Sigmoid colon (tissue), 7 donors: Measurements from ENCODE around the gene NQO2. TPM values are rescaled to one million over a fixed set of nuclear protein-coding genes. Genes with fewer than 3 reads are reported as not detected.
"Not testable (repeated sequence)": the region's sequence is repeated elsewhere in the genome, so short reads cannot be mapped to it uniquely, and the experiment has no call there.

ENCODE experiments used
- DNase-seq: peaks from one replicate; pipeline ENCODE4 v3.0.0-alpha.2; 2019
- H3K27ac ChIP-seq, 4 donors: fragments of 200-600 bp; sonication (generic); one replicate each; pipeline ENCODE4 v1.5.1; 2016 to 2019; ENCODE audit warnings: mild to moderate bottlenecking in 1 of 4
- H3K27me3 ChIP-seq, 3 donors: fragments of 200-600 bp; sonication (generic); one replicate each; pipeline ENCODE4 v1.5.1; 2019; ENCODE audit warnings: mild to moderate bottlenecking in 1 of 3
- H3K36me3 ChIP-seq, 4 donors: fragments of 200-600 bp; sonication (generic); one replicate each; pipeline ENCODE4 v1.5.1; 2016 to 2019
- H3K4me1 ChIP-seq, 4 donors: fragments of 200-600 bp; sonication (generic); one replicate each; pipeline ENCODE4 v1.5.1; 2017 to 2019
- H3K4me3 ChIP-seq, 4 donors: fragments of 200-600 bp; sonication (generic); one replicate each; pipeline ENCODE4 v1.5.1; 2017 to 2019; ENCODE audit warnings: mild to moderate bottlenecking in 2 of 4, moderate library complexity in 1 of 4
- H3K9me3 ChIP-seq, 4 donors: fragments of 200-600 bp in 3 of 4; sonication (generic) in 3 of 4; one replicate each; pipeline versions ENCODE4 v1.5.1 to v1.6.1; 2013 to 2019
- EP300 ChIP-seq, 4 donors: sonication (generic); formaldehyde crosslinking; IDR thresholded peaks; one replicate each; pipeline ENCODE4 v1.6.1; 2017; ENCODE audit warnings: antibody characterized with exemption in 4 of 4
- POLR2A ChIP-seq, 2 donors: fragments of 450-650 bp; IDR thresholded peaks; one replicate each; pipeline ENCODE4 v1.6.1; 2016; ENCODE audit warnings: antibody characterized with exemption in 2 of 2, mild to moderate bottlenecking in 2 of 2, moderate library complexity in 2 of 2
- POLR2AphosphoS5 ChIP-seq, 4 donors: sonication (generic); formaldehyde crosslinking; IDR thresholded peaks; one replicate each; pipeline ENCODE4 v1.6.1; 2017; ENCODE audit warnings: antibody characterized with exemption in 4 of 4
- WGBS, 2 donors: extraction: QIAGEN DNeasy Blood & Tissue Kit; methylation state at CpG; one replicate each; pipeline ENCODE4 v1.1.7; 2013; 5-methylcytosine and 5-hydroxymethylcytosine counted together
- intact Hi-C: fragments of 100-400 bp; cut with DNase I; formaldehyde crosslinking; loops from one replicate; pipeline ENCODE4 v1.15.1; 2023
- polyA plus RNA-seq, 3 donors: library from polyadenylated mRNA; stranded (reverse); fragments of 200-250 nt; gene quantifications; one replicate each; pipeline ENCODE4 v1.2.3, GENCODE V29; 2013
- total RNA-seq, 4 donors: library from RNA; depleted of rRNA; stranded (reverse); fragments of >200 nt; gene quantifications; one replicate each; pipeline ENCODE4 v1.1.0, GENCODE V29; 2016
- TF ChIP-seq, protein P1 (sequence below), 4 experiments: fragments of 450-650 bp in 3 of 4; fragments of 200-600 bp in 1 of 4; IDR thresholded peaks; one replicate each; pipeline ENCODE4 v1.5.1; 2016 to 2019; ENCODE audit warnings: antibody characterized with exemption in 4 of 4, mild to moderate bottlenecking in 3 of 4, moderate library complexity in 2 of 4
- donor health status: healthy with polysubstance abuse.
- donor health status: Bipolar disorder and iron deficiency.
- donor health status: healthy.

The NQO2 gene
- total and polyA plus RNA-seq, 7 donors = 12.5 to 33.2 (median 16.1) TPM

DNA sequence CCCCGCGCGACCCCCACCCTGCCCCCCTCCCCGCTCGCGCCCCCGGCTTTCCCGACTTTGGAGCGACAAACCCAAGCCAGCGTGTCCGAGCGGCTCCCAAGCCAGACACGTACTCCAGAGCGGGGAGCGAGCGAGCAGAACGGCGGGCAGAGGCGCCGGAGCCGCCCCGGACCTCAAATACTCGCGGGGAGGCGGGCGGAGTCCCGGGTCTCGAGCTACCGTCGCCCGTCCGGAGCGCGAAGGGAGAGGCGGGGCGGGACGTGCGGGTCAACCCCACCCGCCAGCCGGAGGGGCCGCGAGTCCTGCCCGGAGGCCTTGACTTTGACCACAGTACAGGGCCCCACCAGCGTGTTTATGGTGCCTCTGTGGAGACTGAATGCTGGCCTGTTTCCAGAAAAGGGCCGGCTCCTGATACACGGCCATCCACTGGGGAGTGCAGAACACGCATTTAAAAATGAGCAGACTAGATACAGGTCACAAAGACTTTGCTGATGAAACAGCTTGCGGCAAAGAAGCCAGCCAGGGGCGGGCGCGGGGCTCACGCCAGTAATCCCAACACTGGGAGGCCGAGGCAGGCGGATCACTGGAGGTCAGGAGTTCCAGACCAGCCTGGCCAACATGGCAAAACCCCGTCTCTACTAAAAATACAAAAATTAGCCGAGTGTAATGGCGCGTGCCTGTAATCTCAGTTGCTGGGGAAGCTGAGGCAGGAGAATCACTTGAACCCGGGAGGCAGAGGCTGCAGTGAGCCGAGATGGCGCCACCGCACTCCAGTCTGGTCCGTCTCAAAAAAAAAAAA lies 28.1 kb upstream of the NQO2 start, which contains the start of gene SERPINB6:
Gene SERPINB6 (minus strand): TSS at position 148 of the 799 bp plus-strand sequence. CDS start 12,235 bp downstream, outside the sequence.
- Histone ChIP-seq H3K27me3 (no peaks in the 10 kb centered on the region), H3K4me3 (peak within 1 kb of the TSS; percentile 68 to 88 (median 84)), H3K27ac (peak within 1 kb of the TSS; percentile 98 to 99 (median 98)), H3K4me1 (peaks cover 0 to 39% (median 17%) of the 10 kb centered on the region in 4 donors), H3K36me3 (no peaks in the 10 kb centered on the region), H3K9me3 (no peaks in the 10 kb centered on the region)
- intact Hi-C loops = loop anchor here (1.0 to 2.0 kb wide), 2 partner anchors 18 to 19 kb away; no protein-coding TSS in a partner anchor
- 2 to 3% methylated on average over 63 of the region's 63 CpGs for WGBS, 2 donors
- DNase-seq = peak; percentile 95
- TF ChIP-seq POLR2A (IDR thresholded peaks at IDR 0.05) (peak in 1 of 2 donors; percentile 39), POLR2AphosphoS5 (IDR thresholded peaks at IDR 0.05) (peak; percentile 34 to 72 (median 62)), EP300 (IDR thresholded peaks at IDR 0.05) (no peak)

DNA sequence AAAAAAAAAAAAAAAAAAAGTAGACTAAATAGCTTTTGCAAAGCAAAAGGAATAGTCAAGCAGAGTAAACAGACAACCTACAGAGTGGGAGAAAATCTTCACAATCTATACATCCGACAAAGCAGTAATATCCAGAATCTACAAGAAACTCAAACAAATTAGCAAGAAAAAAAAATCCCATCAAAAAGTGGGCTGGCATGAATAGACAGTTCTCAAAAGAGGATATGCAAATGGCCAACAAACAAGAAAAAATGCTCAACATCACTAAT lies 27.5 kb upstream of the NQO2 start:
- not testable (repeated sequence) for DNase-seq, H3K9me3 ChIP-seq, H3K36me3 ChIP-seq, H3K27me3 ChIP-seq
- Histone ChIP-seq H3K4me1 (peaks cover 0 to 41% (median 19%) of the 10 kb centered on the region in 4 donors), H3K4me3 (peak overlapping the region; percentile 68 to 88 (median 84)), H3K27ac (peak overlapping the region; percentile 98 to 99 (median 98))
- intact Hi-C loops = loop anchor here (1.0 kb wide), 1 partner anchor 17 kb away; no protein-coding TSS in a partner anchor
- 22 to 43% methylated on average over 1 of the region's 1 CpG for WGBS, 2 donors

DNA sequence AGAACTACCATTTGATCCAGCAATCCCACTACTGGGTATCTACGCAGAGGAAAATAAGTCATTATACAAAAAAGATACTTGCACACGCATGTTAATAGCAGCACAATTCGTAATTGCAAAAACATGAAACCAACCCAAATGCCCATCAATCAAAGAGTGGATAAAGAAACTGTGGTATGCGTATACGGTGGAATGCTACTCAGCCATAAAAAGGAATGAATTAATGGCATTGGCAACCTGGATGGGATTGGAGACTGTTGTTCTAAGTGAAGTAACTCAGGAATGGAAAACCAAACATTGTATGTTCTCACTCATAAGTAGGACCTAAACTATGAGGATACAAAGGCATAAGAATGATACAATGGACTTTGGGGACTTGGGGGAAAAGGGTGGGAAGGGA lies 27.0 kb upstream of the NQO2 start:
- intact Hi-C loops = loop anchor here (1.0 kb wide), 1 partner anchor 17 kb away; no protein-coding TSS in a partner anchor
- not testable (repeated sequence) for H3K36me3 ChIP-seq, H3K4me3 ChIP-seq, H3K9me3 ChIP-seq, DNase-seq, H3K27me3 ChIP-seq
- 96 to 98% methylated on average over 5 of the region's 5 CpGs for WGBS, 2 donors
- Histone ChIP-seq H3K27ac (peak overlapping the region in 3 of 4 donors; percentile 98 to 99 (median 98)), H3K4me1 (peaks cover 0 to 39% (median 22%) of the 10 kb centered on the region in 4 donors)

DNA sequence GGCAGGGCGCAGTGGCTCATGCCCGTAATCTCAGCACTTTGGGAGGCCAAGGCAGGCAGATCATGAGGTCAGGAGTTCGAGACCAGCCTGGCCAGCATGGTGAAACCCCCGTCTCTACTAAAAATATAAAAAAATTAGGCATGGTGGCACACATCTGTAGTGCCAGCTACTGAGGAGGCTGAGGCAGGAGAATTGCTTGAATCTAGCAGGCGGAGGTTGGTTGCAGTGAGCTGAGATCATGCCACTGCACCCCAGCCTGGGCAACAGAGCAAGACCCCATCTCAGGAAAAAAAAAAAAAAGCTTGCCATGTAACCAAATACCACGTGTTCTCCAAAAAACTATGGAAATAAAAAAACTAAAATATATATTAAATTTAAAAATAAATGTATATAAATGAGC lies 26.5 kb upstream of the NQO2 start:
- H3K36me3 ChIP-seq, H3K27me3 ChIP-seq, H3K9me3 ChIP-seq, DNase-seq, intact Hi-C loops, H3K4me3 ChIP-seq: not testable (repeated sequence)
- Histone ChIP-seq H3K4me1 (peaks cover 0 to 39% (median 23%) of the 10 kb centered on the region in 4 donors), H3K27ac (peak overlapping the region in 2 of 4 donors; percentile 98 to 99)
- 96 to 97% methylated on average over 6 of the region's 6 CpGs for WGBS, 2 donors

DNA sequence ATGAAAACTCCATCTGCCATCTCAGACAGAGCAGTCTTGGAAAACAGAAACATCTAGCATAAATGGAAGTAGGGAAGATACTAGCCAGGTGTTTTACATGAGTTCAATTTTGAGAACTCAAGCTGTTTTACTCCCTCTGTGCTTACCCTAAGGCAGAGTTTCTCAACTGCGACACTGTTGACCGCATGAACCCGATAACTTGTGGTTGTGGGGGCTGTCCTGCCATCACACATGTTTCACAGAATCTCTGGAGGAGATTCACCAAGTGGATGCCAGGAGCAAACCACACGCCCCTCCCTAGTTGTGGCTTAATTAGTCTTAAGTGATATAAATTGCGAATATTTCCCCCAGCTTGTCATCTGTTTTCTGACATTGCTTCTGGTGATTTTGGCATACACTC lies 26.0 kb upstream of the NQO2 start:
- Histone ChIP-seq H3K27me3 (no peaks in the 10 kb centered on the region), H3K4me1 (peaks cover 0 to 38% (median 23%) of the 10 kb centered on the region in 4 donors), H3K27ac (no peak overlapping the region), H3K9me3 (no peaks in the 10 kb centered on the region), H3K4me3 (no peak overlapping the region), H3K36me3 (no peaks in the 10 kb centered on the region)
- no peak for TF ChIP-seq POLR2AphosphoS5 (IDR thresholded peaks at IDR 0.05)
- TF ChIP-seq, protein P1, sequence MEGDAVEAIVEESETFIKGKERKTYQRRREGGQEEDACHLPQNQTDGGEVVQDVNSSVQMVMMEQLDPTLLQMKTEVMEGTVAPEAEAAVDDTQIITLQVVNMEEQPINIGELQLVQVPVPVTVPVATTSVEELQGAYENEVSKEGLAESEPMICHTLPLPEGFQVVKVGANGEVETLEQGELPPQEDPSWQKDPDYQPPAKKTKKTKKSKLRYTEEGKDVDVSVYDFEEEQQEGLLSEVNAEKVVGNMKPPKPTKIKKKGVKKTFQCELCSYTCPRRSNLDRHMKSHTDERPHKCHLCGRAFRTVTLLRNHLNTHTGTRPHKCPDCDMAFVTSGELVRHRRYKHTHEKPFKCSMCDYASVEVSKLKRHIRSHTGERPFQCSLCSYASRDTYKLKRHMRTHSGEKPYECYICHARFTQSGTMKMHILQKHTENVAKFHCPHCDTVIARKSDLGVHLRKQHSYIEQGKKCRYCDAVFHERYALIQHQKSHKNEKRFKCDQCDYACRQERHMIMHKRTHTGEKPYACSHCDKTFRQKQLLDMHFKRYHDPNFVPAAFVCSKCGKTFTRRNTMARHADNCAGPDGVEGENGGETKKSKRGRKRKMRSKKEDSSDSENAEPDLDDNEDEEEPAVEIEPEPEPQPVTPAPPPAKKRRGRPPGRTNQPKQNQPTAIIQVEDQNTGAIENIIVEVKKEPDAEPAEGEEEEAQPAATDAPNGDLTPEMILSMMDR (IDR thresholded peaks at IDR 0.05) = no peak
- TF ChIP-seq EP300 (IDR thresholded peaks at IDR 0.05) = no peak
- no peak for TF ChIP-seq POLR2A (IDR thresholded peaks at IDR 0.05)
- intact Hi-C loops = no loop called here
- DNase-seq = no peak
- 77 to 84% methylated on average over 5 of the region's 5 CpGs for WGBS, 2 donors

DNA sequence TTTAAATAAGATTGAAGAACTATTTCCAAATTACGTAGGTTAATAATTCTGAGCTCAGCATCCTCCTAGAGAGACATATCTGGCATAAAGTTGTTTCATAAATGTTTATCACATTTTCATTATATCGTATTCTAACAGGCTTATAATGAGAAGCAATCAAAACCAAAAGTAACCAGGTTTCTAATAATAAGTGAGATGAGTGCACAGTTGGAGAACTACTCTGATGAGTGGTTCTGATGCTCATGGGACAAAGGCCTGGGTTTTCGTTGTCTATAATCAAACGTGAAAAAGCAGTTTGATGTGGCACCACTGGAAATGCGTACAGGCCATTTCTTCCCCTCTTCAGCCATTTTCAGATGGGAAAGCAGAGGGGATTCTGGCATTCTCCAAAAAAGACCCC lies 23.6 kb upstream of the NQO2 start:
- Histone ChIP-seq H3K36me3 (no peaks in the 10 kb centered on the region), H3K27ac (peak overlapping the region in 1 of 4 donors; percentile 9), H3K4me1 (peaks cover 0 to 22% (median 13%) of the 10 kb centered on the region in 4 donors), H3K4me3 (no peak overlapping the region), H3K9me3 (no peaks in the 10 kb centered on the region), H3K27me3 (no peaks in the 10 kb centered on the region)
- WGBS, 2 donors = 86 to 90% methylated on average over 5 of the region's 5 CpGs
- TF ChIP-seq, protein P1 (IDR thresholded peaks at IDR 0.05) = no peak
- TF ChIP-seq POLR2AphosphoS5 (IDR thresholded peaks at IDR 0.05) (no peak), EP300 (IDR thresholded peaks at IDR 0.05) (no peak), POLR2A (IDR thresholded peaks at IDR 0.05) (no peak)
- no peak for DNase-seq
- intact Hi-C loops = no loop called here
